K562 (cell line): Measurements from ENCODE around the gene CFAP92. TPM values are rescaled to one million over a fixed set of nuclear protein-coding genes. Genes with fewer than 3 reads are reported as not detected.

ENCODE experiments used
- ATAC-seq: fragments of 200-7000 bp; cut with Tn5 transposase; 3 replicates; pipeline ENCODE4 v1.9.1; 2020; ENCODE audit warnings: moderate library complexity
- BruUV-seq: library from RNA; stranded (reverse); fragments of 400-500 nt; replicated peaks from 2 replicates; lab custom pipeline; 2021; lab: Mats Ljungman, UMichigan
- CTCF ChIA-PET: fragments of 300-600 bp; formaldehyde crosslinking; extraction: SDS; loops from one replicate; lab custom pipeline; 2021; ENCODE audit warnings: low intra/inter-chr PET ratio; lab: Yijun Ruan, JAX
- POLR2A ChIA-PET: fragments of 300-600, 350-650 bp; sonication (Branson Sonifier 250); formaldehyde crosslinking; extraction: SDS; loops from one replicate; lab custom pipeline; 2021; ENCODE audit warnings: antibody characterized with exemption, inconsistent platforms; lab: Yijun Ruan, JAX
- DNase-seq, 4 experiments: peaks; one replicate each; pipeline versions ENCODE4 v3.0.0 to v3.0.0-alpha.2; 2011 to 2018; ENCODE audit warnings: low spot score in 3 of 4, mixed read lengths in 3 of 4; ENCODE audit errors: extremely low read depth in 1 of 4
- FAIRE-seq: peaks from 2 replicates; lab custom pipeline; 2011; peaks lifted over from hg19 to GRCh38; lab: Jason Lieb, UNC
- H2AFZ ChIP-seq: 2 replicates; pipeline ENCODE4 v1.6.0; 2011; ENCODE audit warnings: low read depth, low read length, control low read depth, inconsistent platforms
- H3K27ac ChIP-seq: fragments of 200-600 bp; 3 replicates; pipeline ENCODE4 v1.8.0; 2011; ENCODE audit warnings: low read depth, mild to moderate bottlenecking, control low read depth, inconsistent platforms, low read length, moderate library complexity, mixed read lengths; ENCODE audit errors: extremely low read depth
- H3K27me3 ChIP-seq, 2 experiments: fragments of 300-600 bp in 1 of 2; 2 replicates in 1 of 2; 3 replicates in 1 of 2; pipeline versions ENCODE4 v1.6.0 to v1.8.0; 2011; ENCODE audit warnings: inconsistent platforms in 2 of 2, low read length in 2 of 2, mild to moderate bottlenecking in 1 of 2, mixed read lengths in 1 of 2, moderate library complexity in 1 of 2; ENCODE audit not compliant: control insufficient read depth in 2 of 2, insufficient read depth in 2 of 2
- H3K36me3 ChIP-seq: fragments of 300-600 bp; 3 replicates; pipeline ENCODE4 v1.8.0; 2011; ENCODE audit warnings: mild to moderate bottlenecking, low read length, inconsistent platforms; ENCODE audit not compliant: control insufficient read depth, insufficient read depth
- H3K4me1 ChIP-seq, 2 experiments: fragments of 200-600 bp in 1 of 2; replicated peaks in 1 of 2; 2 replicates in 1 of 2; 3 replicates in 1 of 2; pipeline versions ENCODE4 v1.5.1 to v1.8.0; 2011; ENCODE audit warnings: inconsistent platforms in 2 of 2, low read length in 2 of 2, mild to moderate bottlenecking in 1 of 2, mixed read lengths in 1 of 2, moderate library complexity in 1 of 2; ENCODE audit not compliant: control insufficient read depth in 2 of 2, insufficient read depth in 2 of 2
- H3K4me2 ChIP-seq: 2 replicates; pipeline ENCODE4 v1.6.1; 2011; ENCODE audit warnings: low read length, control low read depth, inconsistent platforms, mixed read lengths; ENCODE audit not compliant: insufficient read depth
- H3K4me3 ChIP-seq: fragments of 200-600 bp; sonication (generic), shearing (Covaris generic); 2 replicates; pipeline ENCODE4 v1.5.1; 2016; ENCODE audit warnings: control low read depth, inconsistent platforms
- H3K79me2 ChIP-seq: fragments of 200-600 bp; 3 replicates; pipeline ENCODE4 v1.8.0; 2011; ENCODE audit warnings: low read length, inconsistent platforms; ENCODE audit not compliant: control insufficient read depth, insufficient read depth
- H3K9ac ChIP-seq, 2 experiments: 2 replicates each; pipeline versions ENCODE4 v1.6.0 to v1.6.1; 2011; ENCODE audit warnings: low read depth in 2 of 2, low read length in 2 of 2, control low read depth in 1 of 2, inconsistent platforms in 1 of 2, mild to moderate bottlenecking in 1 of 2, mixed read lengths in 1 of 2; ENCODE audit not compliant: insufficient read depth in 1 of 2
- H3K9me1 ChIP-seq: one replicate; pipeline ENCODE4 v1.6.0; 2011; ENCODE audit warnings: inconsistent platforms, mild to moderate bottlenecking, low read length, moderate library complexity; ENCODE audit not compliant: control insufficient read depth, insufficient read depth
- H3K9me3 ChIP-seq: replicated peaks from 2 replicates; pipeline ENCODE4 v1.5.1; 2011; ENCODE audit warnings: low read depth, low read length, inconsistent platforms; ENCODE audit not compliant: control insufficient read depth, insufficient read depth
- H4K20me1 ChIP-seq: replicated peaks from 2 replicates; pipeline ENCODE4 v1.6.1; 2011; ENCODE audit warnings: low read length, inconsistent platforms, mixed read lengths; ENCODE audit not compliant: control insufficient read depth, insufficient read depth
- PCBP2 ChIP-seq: fragments of 200-400 bp; formaldehyde crosslinking; IDR thresholded peaks from 2 replicates; pipeline ENCODE4 v1.6.1; 2018; ENCODE audit warnings: low read length, low read depth, mild to moderate bottlenecking, moderate library complexity; ENCODE audit not compliant: poor library complexity, severe bottlenecking
- SRSF7 ChIP-seq: fragments of 200-400 bp; formaldehyde crosslinking; optimal IDR thresholded peaks from 2 replicates; pipeline ENCODE3; 2017; ENCODE audit warnings: mild to moderate bottlenecking, low read depth, low read length
- TFE3 ChIP-seq: fragments of 450-650 bp; formaldehyde crosslinking; IDR thresholded peaks from 2 replicates; pipeline ENCODE4 v1.4.0; 2020; ENCODE audit warnings: mild to moderate bottlenecking, mixed read lengths
- ZNF217 ChIP-seq: sonication (generic); formaldehyde crosslinking; IDR thresholded peaks from 2 replicates; pipeline ENCODE4 v1.8.0; 2022; ENCODE audit warnings: mild to moderate bottlenecking, missing genetic modification reagents
- ZNF695 ChIP-seq: fragments of 450-650 bp; formaldehyde crosslinking; IDR thresholded peaks from 2 replicates; pipeline ENCODE4 v1.4.0; 2020; ENCODE audit warnings: mild to moderate bottlenecking, moderate library complexity
- WGBS: fragments of 100-300 bp; shearing (Covaris generic); methylation state at CpG from one replicate; pipeline ENCODE4 v1.1.6; 2016; ENCODE audit warnings: low coverage, mixed read lengths; ENCODE audit not compliant: insufficient coverage; ENCODE audit errors: missing lambda C conversion rate; 5-methylcytosine and 5-hydroxymethylcytosine counted together
- in situ Hi-C: fragments of 300-500 bp; cut with MboI; formaldehyde crosslinking; loops from 4 replicates; pipeline ENCODE4 v1.15.0; 2018; ENCODE audit warnings: inconsistent platforms, mixed read lengths
- intact Hi-C: fragments of 100-400 bp; cut with micrococcal nuclease; formaldehyde crosslinking; loops from 2 replicates; pipeline ENCODE4 v1.14.2; 2022
- polyA plus RNA-seq, 8 experiments: library from polyadenylated mRNA; depleted of rRNA in 4 of 8; stranded (reverse) in 5 of 8; unstranded in 3 of 8; fragments of >200 nt; fragmentation: Nextera tagmentation in 2 of 8; fragmentation: Illumina TruSeq in 1 of 8; extraction: Ambion mirVana in 2 of 8; extraction: Trizol in 1 of 8; gene quantifications; 2 replicates each; pipeline versions ENCODE4 v1.2.1 to v1.2.3, GENCODE V29; 2011 to 2014; ENCODE audit warnings: inconsistent platforms in 1 of 8, missing spikeins in 1 of 8
- total RNA-seq, 7 experiments: library from RNA; depleted of rRNA in 6 of 7; stranded (reverse); fragments of >200 nt in 6 of 7; fragmentation: Illumina TruSeq in 2 of 7; extraction: Trizol in 2 of 7; gene quantifications; 2 replicates each; pipeline versions ENCODE4 v1.2.1 to v1.2.3, GENCODE V29; 2011 to 2021; ENCODE audit warnings: low replicate concordance in 1 of 7

CFAP92 gene
- total and polyA plus RNA-seq, 9 of the 15 experiments (the other 6 are each of a cell fraction or from before 2014, with no cell fraction given) = 0.06 to 0.62 (median 0.36) TPM

- DNase-seq = no peak
- Histone ChIP-seq H3K27ac (no peak overlapping the region), H3K36me3 (peaks cover 2% of the 10 kb centered on the region; the same call in 1 of the 3 replicates), H3K79me2 (peaks cover 20% of the 10 kb centered on the region), H3K9me3 (no peaks in the 10 kb centered on the region), H3K9ac (no peak overlapping the region), H2AFZ (no peak overlapping the region), H3K9me1 (no peaks in the 10 kb centered on the region), H3K4me2 (no peak overlapping the region), H3K4me1 (peaks cover 9 to 11% of the 10 kb centered on the region in 2 experiments; a peak in 4 of 5 replicates), H3K27me3 (no peaks in the 10 kb centered on the region), H4K20me1 (no peaks in the 10 kb centered on the region), H3K4me3 (no peak overlapping the region)
- WGBS = 58% methylated on average over 3 of the region's 3 CpGs
- no peak for ATAC-seq
- intact Hi-C loops (loop anchor here (5.0 kb wide), 1 partner anchor 143 kb away; no protein-coding TSS in a partner anchor), in situ Hi-C loops (no loop called here)
- TF ChIP-seq ZNF695 (CRISPR knock-in tag) (no peak), PCBP2 (no peak), SRSF7 (no peak), TFE3 (CRISPR knock-in tag) (peak; percentile 36), ZNF217 (no peak)
- no TSS peak for BruUV-seq
- ChIA-PET POLR2A (no interaction called here), CTCF (no interaction called here)
- FAIRE-seq = no peak
These were observed 119.2 kb downstream of the CFAP92 start for GRCh38 chr3:128874481-128875180.
